DOHH2 (cell line): ENCODE results near the gene IL17REL.

Source experiments
- H3F3A ChIP-seq: fragments of 200-600 bp; sonication (generic), shearing (Covaris generic); 2 replicates; pipeline ENCODE4 v1.6.0; 2016; ENCODE audit warnings: antibody characterized with exemption, mild to moderate bottlenecking; ENCODE audit not compliant: control insufficient read depth, insufficient read depth
- H3K27ac ChIP-seq: fragments of 200-600 bp; sonication (generic); 2 replicates; pipeline ENCODE4 v1.5.1; 2014; ENCODE audit warnings: low read depth, mild to moderate bottlenecking, low read length, moderate library complexity
- H3K27me3 ChIP-seq: fragments of 200-600 bp; sonication (generic); 2 replicates; pipeline ENCODE4 v1.6.1; 2014; ENCODE audit warnings: mild to moderate bottlenecking, low read length, mixed read lengths; ENCODE audit not compliant: control insufficient read depth
- H3K36me3 ChIP-seq: fragments of 200-600 bp; sonication (generic); 2 replicates; pipeline ENCODE4 v1.6.1; 2014; ENCODE audit warnings: mild to moderate bottlenecking, low read length, moderate library complexity, mixed read lengths; ENCODE audit not compliant: control insufficient read depth
- H3K4me1 ChIP-seq: fragments of 200-600 bp; sonication (generic); 2 replicates; pipeline ENCODE4 v1.6.1; 2014; ENCODE audit warnings: mild to moderate bottlenecking, low read length, mixed read lengths; ENCODE audit not compliant: control insufficient read depth
- H3K4me2 ChIP-seq: fragments of 200-600 bp; sonication (generic); 2 replicates; pipeline ENCODE4 v1.6.0; 2014; ENCODE audit warnings: mild to moderate bottlenecking, low read length, moderate library complexity
- H3K4me3 ChIP-seq: fragments of 200-600 bp; sonication (generic); 2 replicates; pipeline ENCODE4 v1.5.1; 2014; ENCODE audit warnings: mild to moderate bottlenecking, low read length, mixed read lengths
- H3K79me2 ChIP-seq: fragments of 200-600 bp; sonication (generic); 2 replicates; pipeline ENCODE4 v1.6.1; 2014; ENCODE audit warnings: mild to moderate bottlenecking, low read length, mixed read lengths; ENCODE audit not compliant: control insufficient read depth
- H3K9me2 ChIP-seq: fragments of 200-600 bp; sonication (generic); replicated peaks from 2 replicates; pipeline ENCODE4 v1.6.1; 2014; ENCODE audit warnings: mild to moderate bottlenecking, low read length, mixed read lengths; ENCODE audit not compliant: control insufficient read depth
- H3K9me3 ChIP-seq: fragments of 200-600 bp; sonication (generic); 2 replicates; pipeline ENCODE4 v1.6.1; 2014; ENCODE audit warnings: antibody characterized with exemption, low read length, mixed read lengths; ENCODE audit not compliant: control insufficient read depth, insufficient read depth
- H4K20me1 ChIP-seq: fragments of 200-600 bp; sonication (generic); 2 replicates; pipeline ENCODE4 v1.6.0; 2014; ENCODE audit warnings: low read depth, mild to moderate bottlenecking, antibody characterized with exemption, low read length, moderate library complexity; ENCODE audit not compliant: control insufficient read depth, insufficient read depth
- EZH2phosphoT487 ChIP-seq: fragments of 200-600 bp; sonication (generic); IDR thresholded peaks from 2 replicates; pipeline ENCODE4 v1.6.1; 2017; ENCODE audit warnings: borderline replicate concordance, mild to moderate bottlenecking, antibody characterized with exemption, low read length, moderate library complexity, mixed read lengths
- TF ChIP-seq, protein P1 (sequence below): fragments of 200-600 bp; sonication (generic); IDR thresholded peaks from one replicate; pipeline ENCODE4 v1.5.1; 2014; ENCODE audit warnings: antibody characterized with exemption, mild to moderate bottlenecking, low read depth, low read length; ENCODE audit not compliant: poor library complexity, severe bottlenecking

Gene IL17REL

DNA sequence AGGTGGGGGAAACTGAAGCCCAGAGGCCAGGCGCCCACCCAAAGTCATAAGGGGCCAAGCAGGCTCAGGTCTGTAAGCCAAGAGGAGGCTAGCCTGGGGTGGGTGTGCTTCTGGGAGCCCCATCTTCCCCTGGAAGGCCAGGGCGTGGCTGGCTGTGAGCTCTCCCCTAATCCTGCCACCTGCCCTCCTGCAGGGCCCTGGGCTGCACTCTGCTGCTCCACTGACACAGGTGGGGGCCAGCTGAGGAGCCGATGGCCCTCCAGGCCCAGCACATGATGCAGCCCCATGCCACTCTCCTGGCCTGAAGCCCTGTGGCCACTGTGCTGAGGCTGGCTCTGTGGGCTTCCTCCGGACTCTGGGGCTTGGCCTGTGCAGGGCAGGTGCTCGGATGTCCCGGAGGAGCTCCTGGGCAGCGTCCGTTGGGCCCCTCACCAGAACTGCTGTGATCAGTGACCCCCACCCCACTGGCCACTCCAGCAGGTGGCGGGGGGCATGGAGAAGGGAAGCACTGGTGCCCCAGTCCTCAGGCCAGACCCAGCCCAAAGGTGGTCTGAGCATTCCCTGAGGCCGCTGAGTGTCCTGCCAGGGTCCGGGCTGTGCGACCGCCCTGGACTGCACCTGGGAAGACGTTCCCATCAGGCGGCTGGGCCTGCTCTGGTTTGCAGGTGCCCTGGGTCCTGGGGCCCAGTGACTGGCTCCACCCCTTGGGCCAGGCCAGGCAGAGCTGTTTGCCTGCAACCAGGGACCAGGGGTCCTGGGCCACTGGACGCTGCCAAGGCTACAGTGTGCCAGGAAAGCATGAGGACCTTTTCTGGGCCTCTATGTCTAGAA, 43.5 kb downstream of the IL17REL start:
- Histone ChIP-seq H3K36me3 (peaks cover 8% of the 10 kb centered on the region), H4K20me1 (no peaks in the 10 kb centered on the region; the same call in 1 of the 2 replicates), H3K9me3 (peaks cover 6% of the 10 kb centered on the region; the same call in 1 of the 2 replicates), H3K27me3 (no peaks in the 10 kb centered on the region; the same call in 1 of the 2 replicates), H3F3A (peaks cover 18% of the 10 kb centered on the region), H3K4me3 (no peak overlapping the region), H3K27ac (no peak overlapping the region), H3K4me1 (peaks cover 59% of the 10 kb centered on the region), H3K79me2 (peaks cover 7% of the 10 kb centered on the region), H3K9me2 (no peaks in the 10 kb centered on the region), H3K4me2 (no peak overlapping the region)
- TF ChIP-seq, protein P1, sequence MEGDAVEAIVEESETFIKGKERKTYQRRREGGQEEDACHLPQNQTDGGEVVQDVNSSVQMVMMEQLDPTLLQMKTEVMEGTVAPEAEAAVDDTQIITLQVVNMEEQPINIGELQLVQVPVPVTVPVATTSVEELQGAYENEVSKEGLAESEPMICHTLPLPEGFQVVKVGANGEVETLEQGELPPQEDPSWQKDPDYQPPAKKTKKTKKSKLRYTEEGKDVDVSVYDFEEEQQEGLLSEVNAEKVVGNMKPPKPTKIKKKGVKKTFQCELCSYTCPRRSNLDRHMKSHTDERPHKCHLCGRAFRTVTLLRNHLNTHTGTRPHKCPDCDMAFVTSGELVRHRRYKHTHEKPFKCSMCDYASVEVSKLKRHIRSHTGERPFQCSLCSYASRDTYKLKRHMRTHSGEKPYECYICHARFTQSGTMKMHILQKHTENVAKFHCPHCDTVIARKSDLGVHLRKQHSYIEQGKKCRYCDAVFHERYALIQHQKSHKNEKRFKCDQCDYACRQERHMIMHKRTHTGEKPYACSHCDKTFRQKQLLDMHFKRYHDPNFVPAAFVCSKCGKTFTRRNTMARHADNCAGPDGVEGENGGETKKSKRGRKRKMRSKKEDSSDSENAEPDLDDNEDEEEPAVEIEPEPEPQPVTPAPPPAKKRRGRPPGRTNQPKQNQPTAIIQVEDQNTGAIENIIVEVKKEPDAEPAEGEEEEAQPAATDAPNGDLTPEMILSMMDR: no peak
- no peak for TF ChIP-seq EZH2phosphoT487

DNA sequence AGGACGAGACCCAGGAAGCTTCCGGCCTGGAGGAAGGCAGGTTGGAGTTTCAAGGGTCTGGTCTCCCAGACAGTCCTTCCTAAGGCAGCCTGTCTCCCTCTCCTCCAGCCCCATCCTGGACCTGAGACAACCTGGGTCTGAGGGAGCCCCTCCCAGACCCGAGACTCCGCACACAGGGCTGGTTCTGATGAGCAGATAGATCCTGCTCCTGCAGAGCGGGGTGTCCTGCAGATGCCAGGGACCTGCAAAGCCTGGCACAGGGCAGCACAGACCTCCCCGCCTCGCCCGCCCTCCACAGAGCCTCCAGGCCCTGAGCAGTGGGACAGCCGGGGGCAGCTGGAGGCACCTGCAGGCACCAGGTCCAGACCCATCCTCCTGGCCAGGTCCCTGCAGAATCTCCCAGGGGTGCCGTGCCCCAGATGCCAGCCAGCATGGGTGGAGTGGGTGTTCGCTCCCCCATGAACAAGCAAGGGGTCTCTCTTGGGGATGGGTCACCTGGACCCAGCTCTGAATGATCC, 44.2 kb downstream of the IL17REL start:
- no peaks in the 10 kb centered on the region for H3K9me2 ChIP-seq
- H3K4me2 ChIP-seq: no peak overlapping the region
- H3K36me3 ChIP-seq: peaks cover 15% of the 10 kb centered on the region
- no peaks in the 10 kb centered on the region; the same call in 1 of the 2 replicates for H3K27me3 ChIP-seq
- TF ChIP-seq, protein P1: no peak
- TF ChIP-seq EZH2phosphoT487: no peak
- no peak overlapping the region for H3K4me3 ChIP-seq
- H3F3A ChIP-seq: peaks cover 23% of the 10 kb centered on the region
- H3K9me3 ChIP-seq: peaks cover 5% of the 10 kb centered on the region; the same call in 1 of the 2 replicates
- no peak overlapping the region for H3K27ac ChIP-seq
- H3K79me2 ChIP-seq: peaks cover 14% of the 10 kb centered on the region
- H3K4me1 ChIP-seq: peaks cover 62% of the 10 kb centered on the region
- H4K20me1 ChIP-seq: peaks cover 3% of the 10 kb centered on the region; the same call in 1 of the 2 replicates

DNA sequence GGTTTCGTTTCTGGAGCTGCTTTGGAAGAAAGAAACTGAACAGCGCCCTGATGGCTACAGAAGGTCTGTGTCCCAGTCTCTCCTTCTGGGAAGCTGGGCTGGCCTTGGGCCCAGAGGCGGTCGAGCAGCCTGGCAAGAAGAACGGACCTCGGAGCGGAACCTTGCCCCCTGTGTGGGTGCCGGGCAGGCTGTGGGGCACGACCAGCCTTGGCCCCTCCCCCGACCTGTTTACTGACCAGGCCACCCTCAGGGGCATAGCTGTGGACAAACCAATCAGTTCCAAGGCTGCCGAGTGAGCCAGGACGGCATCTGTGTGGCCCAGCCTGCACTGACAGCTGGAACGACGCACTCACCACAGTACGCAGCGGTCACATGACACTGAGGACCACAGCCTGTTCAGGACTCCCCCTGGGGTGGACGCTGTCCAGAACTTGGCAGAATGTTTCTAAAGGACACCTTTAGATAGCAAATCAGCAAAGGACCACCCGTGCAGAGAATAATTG, 44.8 kb downstream of the IL17REL start:
- no peak overlapping the region for H3K4me2 ChIP-seq
- H4K20me1 ChIP-seq: peaks cover 10% of the 10 kb centered on the region
- peaks cover 21% of the 10 kb centered on the region for H3K36me3 ChIP-seq
- peaks cover 63% of the 10 kb centered on the region for H3K4me1 ChIP-seq
- no peak overlapping the region for H3K27ac ChIP-seq
- H3F3A ChIP-seq: peaks cover 23% of the 10 kb centered on the region
- no peak overlapping the region for H3K4me3 ChIP-seq
- no peaks in the 10 kb centered on the region for H3K9me3 ChIP-seq
- TF ChIP-seq EZH2phosphoT487: no peak
- TF ChIP-seq, protein P1: no peak
- H3K27me3 ChIP-seq: no peaks in the 10 kb centered on the region
- no peaks in the 10 kb centered on the region for H3K9me2 ChIP-seq
- H3K79me2 ChIP-seq: peaks cover 20% of the 10 kb centered on the region
